Measurements from ENCODE around the gene MMS19.
"Not testable (repeated sequence)": the region's sequence is repeated elsewhere in the genome, so short reads cannot be mapped to it uniquely, and the experiment has no call there.

The MMS19 gene

GRCh38 chr10:97498076-97498840 is at the start of gene MMS19:
Gene MMS19, minus strand, starts transcription at chr10:97498422. Its CDS starts 38 bp downstream, at chr10:97498384.
- DNase-seq: peak; percentile 98

- no peak for DNase-seq
These were observed 49.7 kb upstream of the MMS19 start for GRCh38 chr10:97547962-97548361.

GRCh38 chr10:97547271-97547600 is 49.0 kb upstream of the MMS19 start:
- DNase-seq: no peak

GRCh38 chr10:97546456-97547270 is 48.4 kb upstream of the MMS19 start:
- no peak for DNase-seq

- DNase-seq: peak in 1 of 2 donors; percentile 72
These were observed 44.9 kb upstream of the MMS19 start for GRCh38 chr10:97543025-97543546.

GRCh38 chr10:97542169-97543024 is 44.2 kb upstream of the MMS19 start:
- peak in 1 of 2 donors; percentile 29 for DNase-seq

GRCh38 chr10:97540669-97541500 is 42.7 kb upstream of the MMS19 start:
- DNase-seq: no peak

GRCh38 chr10:97539523-97540200 is 41.4 kb upstream of the MMS19 start:
- DNase-seq: no peak

- no peak for DNase-seq
These were observed 40.6 kb upstream of the MMS19 start for GRCh38 chr10:97538839-97539238.

- DNase-seq: no peak
These were observed 40.2 kb upstream of the MMS19 start for GRCh38 chr10:97538411-97538810.

GRCh38 chr10:97537186-97537869 is 39.1 kb upstream of the MMS19 start:
- DNase-seq: no peak

- DNase-seq: peak in 1 of 2 donors; percentile 16
These were observed 36.6 kb upstream of the MMS19 start for GRCh38 chr10:97534746-97535367.

- no peak for DNase-seq
These were observed 35.7 kb upstream of the MMS19 start for GRCh38 chr10:97533888-97534287.

- DNase-seq: no peak
These were observed 34.9 kb upstream of the MMS19 start for GRCh38 chr10:97532935-97533671.

GRCh38 chr10:97531401-97531986 is 33.3 kb upstream of the MMS19 start:
- no peak for DNase-seq

- DNase-seq: no peak
These were observed 31.7 kb upstream of the MMS19 start for GRCh38 chr10:97529685-97530465.

- DNase-seq: not testable (repeated sequence)
These were observed 30.7 kb upstream of the MMS19 start for GRCh38 chr10:97528876-97529275.

- no peak for DNase-seq
These were observed 27.5 kb upstream of the MMS19 start for GRCh38 chr10:97525683-97526110.
